ENCODE results near the gene EVPL.
"Not testable (repeated sequence)": the region's sequence is repeated elsewhere in the genome, so short reads cannot be mapped to it uniquely, and the experiment has no call there.

The EVPL gene

DNA sequence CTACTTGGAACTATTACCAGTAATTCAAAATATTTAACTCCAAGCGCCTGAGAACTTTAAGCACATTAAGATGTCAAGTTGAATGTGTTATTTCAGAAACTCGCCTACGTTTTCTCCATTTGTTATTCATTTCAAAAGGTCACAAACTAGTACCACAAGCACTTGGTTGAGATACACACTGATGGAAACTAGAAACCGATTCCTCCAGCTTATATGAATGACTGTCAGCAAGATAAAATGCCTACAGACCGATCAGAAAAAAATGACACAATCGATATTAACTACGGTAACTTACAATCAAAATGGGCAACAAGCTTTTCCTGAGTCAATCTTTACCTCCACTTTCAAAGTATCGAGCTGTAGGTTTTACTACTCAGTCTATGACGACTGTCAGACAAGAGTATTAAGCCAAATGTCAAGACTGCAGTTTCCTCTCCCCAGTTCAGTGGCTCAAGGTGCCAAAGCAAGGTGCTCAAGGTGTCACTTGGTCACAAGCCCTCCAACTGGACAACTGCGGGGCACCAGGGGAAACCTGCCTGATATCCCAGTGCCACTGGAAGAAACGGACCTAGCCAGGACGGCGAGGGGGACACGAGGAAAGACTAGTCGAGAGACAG, 44.5 kb upstream of the EVPL start:
- TF ChIP-seq, protein P1, sequence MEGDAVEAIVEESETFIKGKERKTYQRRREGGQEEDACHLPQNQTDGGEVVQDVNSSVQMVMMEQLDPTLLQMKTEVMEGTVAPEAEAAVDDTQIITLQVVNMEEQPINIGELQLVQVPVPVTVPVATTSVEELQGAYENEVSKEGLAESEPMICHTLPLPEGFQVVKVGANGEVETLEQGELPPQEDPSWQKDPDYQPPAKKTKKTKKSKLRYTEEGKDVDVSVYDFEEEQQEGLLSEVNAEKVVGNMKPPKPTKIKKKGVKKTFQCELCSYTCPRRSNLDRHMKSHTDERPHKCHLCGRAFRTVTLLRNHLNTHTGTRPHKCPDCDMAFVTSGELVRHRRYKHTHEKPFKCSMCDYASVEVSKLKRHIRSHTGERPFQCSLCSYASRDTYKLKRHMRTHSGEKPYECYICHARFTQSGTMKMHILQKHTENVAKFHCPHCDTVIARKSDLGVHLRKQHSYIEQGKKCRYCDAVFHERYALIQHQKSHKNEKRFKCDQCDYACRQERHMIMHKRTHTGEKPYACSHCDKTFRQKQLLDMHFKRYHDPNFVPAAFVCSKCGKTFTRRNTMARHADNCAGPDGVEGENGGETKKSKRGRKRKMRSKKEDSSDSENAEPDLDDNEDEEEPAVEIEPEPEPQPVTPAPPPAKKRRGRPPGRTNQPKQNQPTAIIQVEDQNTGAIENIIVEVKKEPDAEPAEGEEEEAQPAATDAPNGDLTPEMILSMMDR (IDR thresholded peaks at IDR 0.05; ENCODE audit: low read depth, low read length) = no peak
- DNase-seq (ENCODE audit: low read depth in 2 of 2) = no peak
- H3K4me3 ChIP-seq (replicated peaks in 1 of 2; ENCODE audit: low read depth in 2 of 2, low read length in 2 of 2) = peak overlapping the region; percentile 81 to 96

DNA sequence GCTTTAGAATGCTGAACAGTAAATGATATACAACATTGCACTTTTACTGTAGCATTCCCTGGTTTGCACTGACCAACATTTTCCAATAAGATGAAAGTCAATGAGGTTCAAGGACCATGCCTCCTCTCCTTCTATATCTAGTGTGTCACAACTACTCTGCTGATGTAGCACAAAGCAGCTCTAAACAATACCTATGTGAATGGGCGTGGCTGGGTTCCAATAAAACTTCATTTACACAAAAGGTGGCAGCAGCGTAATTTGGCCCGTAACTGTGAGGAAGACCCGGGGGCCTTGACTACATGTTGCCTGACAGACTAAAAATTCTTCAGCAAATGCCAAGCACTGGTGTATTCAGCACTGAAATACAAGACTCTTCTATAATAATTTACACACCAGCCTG, 38.7 kb upstream of the EVPL start:
- TF ChIP-seq, protein P1 (IDR thresholded peaks at IDR 0.05; ENCODE audit: low read depth, low read length) = no peak
- H3K4me3 ChIP-seq (replicated peaks in 1 of 2; ENCODE audit: low read depth in 2 of 2, low read length in 2 of 2) = no peak overlapping the region
- DNase-seq (ENCODE audit: low read depth in 2 of 2) = no peak

DNA sequence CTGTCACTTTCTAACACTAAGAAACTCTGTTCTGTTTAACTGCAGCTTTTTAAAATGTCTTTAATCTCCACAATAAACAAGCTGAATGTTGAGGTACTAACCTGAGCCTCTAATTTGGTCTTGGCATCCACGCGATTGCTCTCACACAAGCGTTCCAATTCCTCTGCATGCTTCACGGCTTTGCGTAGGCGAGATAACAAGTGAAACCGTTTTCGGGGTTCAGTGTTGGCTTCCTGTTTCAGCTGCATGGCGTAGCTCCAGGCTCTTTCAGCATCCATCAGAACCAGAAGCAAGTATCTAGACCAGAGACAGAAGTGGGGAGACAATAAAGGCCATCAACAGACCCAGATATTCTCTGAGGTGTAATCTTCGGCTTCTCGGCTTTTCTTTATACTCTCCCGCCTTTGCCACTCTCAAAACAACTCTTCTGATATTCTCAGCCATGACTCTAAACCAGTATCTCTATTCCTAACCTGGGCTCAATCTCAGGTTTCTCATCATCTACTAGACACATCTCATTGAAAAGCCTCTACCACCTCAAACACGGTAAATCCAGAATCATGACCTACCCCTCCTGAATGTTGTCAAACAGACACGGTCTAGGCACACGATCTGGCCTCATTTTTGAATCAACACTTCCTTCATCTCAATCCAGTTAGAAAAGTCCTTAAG, 36.9 kb upstream of the EVPL start:
- TF ChIP-seq, protein P1 (IDR thresholded peaks at IDR 0.05; ENCODE audit: low read depth, low read length) = no peak
- no peak overlapping the region for H3K4me3 ChIP-seq (replicated peaks in 1 of 2; ENCODE audit: low read depth in 2 of 2, low read length in 2 of 2)
- DNase-seq (ENCODE audit: low read depth in 2 of 2) = no peak

DNA sequence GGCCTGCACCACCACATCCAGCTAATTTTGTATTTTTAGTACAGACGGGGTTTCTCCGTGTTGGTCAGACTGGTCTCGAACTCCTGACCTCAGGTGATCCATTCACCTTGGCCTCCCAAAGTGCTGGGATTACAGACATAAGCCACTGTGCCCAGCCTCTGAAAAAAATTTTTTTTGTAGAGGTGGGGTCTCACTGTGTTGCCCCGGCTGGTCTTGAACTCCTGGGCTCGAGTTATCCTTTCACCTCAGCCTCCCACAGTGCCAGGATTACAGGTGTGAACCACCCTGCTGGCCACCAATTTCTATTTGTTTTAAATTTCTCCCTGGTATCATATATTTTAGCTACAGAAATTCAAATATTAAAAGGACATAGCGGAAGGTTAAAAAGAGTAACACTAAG, 31.2 kb upstream of the EVPL start:
- not testable (repeated sequence) for DNase-seq (ENCODE audit: low read depth in 2 of 2); H3K4me3 ChIP-seq (replicated peaks in 1 of 2; ENCODE audit: low read depth in 2 of 2, low read length in 2 of 2)

DNA sequence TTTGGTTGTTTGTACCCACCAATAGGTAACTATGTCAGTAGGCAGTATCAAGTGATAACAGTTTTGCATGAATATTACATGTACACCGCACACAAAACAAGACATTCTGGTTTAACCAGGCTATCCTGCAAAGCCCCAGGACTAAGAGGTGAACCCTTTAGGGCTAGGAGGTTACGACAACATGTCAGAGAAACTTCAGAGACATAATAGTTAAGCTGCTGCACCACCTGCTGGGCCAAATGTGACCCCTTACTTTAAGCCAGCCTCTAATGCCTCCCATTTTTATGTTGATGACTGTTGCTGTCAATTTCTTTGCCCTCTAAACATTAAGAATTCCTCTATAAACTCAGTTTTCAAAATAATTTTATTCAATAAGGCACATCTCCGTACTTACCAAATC, 29.8 kb upstream of the EVPL start:
- TF ChIP-seq, protein P1 (IDR thresholded peaks at IDR 0.05; ENCODE audit: low read depth, low read length) = no peak
- no peak for DNase-seq (ENCODE audit: low read depth in 2 of 2)
- H3K4me3 ChIP-seq (replicated peaks in 1 of 2; ENCODE audit: low read depth in 2 of 2, low read length in 2 of 2) = no peak overlapping the region

DNA sequence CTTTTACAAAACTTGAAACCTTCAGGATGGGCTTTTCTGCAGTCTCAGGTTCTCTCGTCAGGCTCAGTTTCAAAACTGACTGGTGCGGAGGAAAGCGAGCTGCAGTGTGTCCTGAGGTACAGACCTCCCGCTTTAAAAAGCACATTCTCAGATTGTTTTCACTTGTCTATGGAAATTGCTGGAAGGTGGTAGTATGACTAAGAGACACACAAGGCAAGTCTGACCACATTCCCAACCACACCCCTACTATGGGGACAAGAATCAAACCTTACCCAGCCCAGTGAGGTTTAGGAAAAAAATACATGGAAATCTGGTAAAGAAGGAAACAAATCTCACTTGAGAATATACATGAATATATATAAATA, 27.0 kb upstream of the EVPL start:
- TF ChIP-seq, protein P1 (IDR thresholded peaks at IDR 0.05; ENCODE audit: low read depth, low read length) = no peak
- DNase-seq (ENCODE audit: low read depth in 2 of 2) = peak in 1 of 2 donors; percentile 64

DNA sequence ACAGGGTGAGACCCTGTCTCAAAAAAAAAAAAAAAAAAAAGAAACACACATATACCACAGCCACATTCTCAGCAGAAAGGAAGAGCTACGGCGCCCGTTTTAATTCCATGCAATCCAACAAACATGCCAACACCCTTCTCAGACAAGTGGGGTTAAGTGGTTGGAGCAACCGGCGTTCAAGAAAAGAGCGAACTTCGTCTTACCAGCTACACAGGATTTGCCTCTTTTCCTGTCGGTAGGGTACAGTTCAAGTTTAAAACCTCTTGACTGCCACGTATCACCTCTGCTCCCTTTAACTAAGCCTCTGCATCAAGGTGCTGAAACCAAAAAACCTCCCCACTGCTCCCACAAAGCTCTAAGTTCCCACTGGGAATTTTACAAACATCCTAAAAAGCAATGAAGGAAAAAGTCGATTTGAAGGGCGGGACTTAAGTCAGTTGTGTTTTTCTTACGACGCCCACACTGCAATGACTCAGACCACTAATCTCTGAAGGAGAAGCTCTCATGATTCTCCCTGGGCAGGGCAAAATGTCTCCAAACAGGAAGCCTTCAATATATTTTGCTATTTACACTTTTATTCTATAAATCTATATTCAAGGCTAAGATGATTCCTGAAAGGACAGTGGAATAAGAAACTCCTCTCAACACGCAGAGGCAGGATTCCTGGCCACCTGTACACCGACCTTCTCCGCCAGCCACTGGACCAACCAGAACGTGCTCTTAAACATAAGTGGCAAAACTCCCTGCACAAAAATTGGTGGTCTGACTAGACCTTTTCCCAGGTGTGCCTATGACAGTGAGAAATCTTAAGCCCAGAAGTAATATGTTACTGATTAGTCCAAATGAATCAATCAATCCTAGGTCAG, 26.4 kb upstream of the EVPL start:
- H3K4me3 ChIP-seq (replicated peaks in 1 of 2; ENCODE audit: low read depth in 2 of 2, low read length in 2 of 2) = no peak overlapping the region
- peak; percentile 73 to 84 for DNase-seq (ENCODE audit: low read depth in 2 of 2)
- TF ChIP-seq, protein P1 (IDR thresholded peaks at IDR 0.05; ENCODE audit: low read depth, low read length) = no peak

More for the DNA sequence above, 27.0 kb upstream of the EVPL start:
- H3K4me3 ChIP-seq (replicated peaks in 1 of 2; ENCODE audit: low read depth in 2 of 2, low read length in 2 of 2) = no peak overlapping the region
